Measurements from ENCODE around the gene PPHLN1. TPM values are rescaled to one million over a fixed set of nuclear protein-coding genes. Genes with fewer than 3 reads are reported as not detected.

Gene PPHLN1
- polyA plus RNA-seq, 3 donors = 60.6 to 75.3 (median 66.9) TPM

DNA sequence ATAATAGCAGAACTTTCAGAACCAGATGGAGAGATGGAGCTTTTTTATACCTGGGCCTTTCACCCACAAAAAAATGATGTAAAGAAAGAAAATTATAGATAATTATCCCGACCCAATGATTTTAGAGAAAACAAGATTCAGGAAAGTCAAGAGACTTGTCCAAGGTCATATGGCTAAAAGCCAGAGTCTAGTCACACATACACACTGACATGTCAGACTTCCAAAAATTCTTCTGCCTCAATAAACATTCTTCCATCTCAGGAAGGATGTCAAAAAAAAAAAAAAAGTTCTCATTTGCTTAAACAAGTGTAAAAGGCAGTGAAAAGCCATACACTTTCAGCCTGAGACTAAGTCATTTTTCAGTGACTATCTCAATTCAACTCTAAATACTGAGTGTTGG is 147.6 kb downstream of the PPHLN1 start:
- DNase-seq = no peak

DNA sequence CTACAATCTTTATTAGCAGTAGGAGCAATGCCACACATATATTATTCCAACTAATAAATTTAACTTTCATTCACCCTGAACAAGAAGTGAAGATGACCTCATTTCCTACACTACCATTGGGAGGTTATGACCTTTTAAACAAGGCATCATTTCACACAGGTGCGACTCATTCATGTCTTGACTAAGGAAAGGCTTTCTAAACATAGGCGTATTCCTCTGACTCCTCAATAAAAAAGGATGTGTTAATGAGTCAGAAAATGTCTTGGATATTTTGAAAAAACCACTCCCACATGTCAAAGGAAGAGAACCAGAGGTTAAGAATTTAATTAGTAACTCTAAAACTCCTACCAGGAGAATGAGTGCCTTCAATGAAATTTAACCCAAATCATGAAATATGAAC is 148.4 kb downstream of the PPHLN1 start:
- DNase-seq = no peak

DNA sequence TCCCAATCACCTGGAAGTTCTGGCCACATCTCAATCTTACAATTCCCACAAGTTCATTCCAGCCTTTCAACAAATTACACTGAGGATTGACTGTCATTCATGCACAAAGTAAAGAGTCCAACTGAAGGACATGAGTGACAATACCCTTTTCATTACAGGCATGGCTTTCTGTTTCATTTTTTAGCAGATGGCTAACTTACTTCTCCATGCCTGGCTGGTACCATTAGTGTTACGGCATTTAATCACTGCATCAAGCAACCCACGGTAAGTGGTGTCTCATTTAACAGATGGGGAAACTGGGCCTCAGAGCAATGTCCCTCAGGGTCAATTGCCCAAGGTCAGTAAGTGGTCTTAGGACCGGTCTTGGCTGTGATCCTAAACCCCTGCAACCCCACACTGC is 149.1 kb downstream of the PPHLN1 start:
- no peak for DNase-seq

DNA sequence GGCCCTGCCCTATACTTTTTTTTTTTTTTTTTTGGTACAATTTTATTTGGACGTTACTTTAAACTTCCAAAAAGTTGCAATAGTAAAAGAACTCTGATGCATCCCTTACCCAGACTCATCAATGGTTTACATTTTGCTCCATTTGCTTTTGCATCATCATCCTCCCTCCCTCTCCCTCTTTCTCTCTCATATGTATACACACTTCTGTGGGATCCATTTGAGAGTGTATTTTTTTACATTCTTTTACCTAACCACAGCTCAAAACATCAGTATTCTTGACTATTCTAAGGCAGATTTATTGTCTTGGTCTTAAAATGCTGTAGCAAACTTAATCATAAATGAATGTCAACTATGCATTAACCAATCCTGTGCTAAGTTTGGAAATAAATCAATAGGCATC is 152.0 kb downstream of the PPHLN1 start:
- DNase-seq = no peak

DNA sequence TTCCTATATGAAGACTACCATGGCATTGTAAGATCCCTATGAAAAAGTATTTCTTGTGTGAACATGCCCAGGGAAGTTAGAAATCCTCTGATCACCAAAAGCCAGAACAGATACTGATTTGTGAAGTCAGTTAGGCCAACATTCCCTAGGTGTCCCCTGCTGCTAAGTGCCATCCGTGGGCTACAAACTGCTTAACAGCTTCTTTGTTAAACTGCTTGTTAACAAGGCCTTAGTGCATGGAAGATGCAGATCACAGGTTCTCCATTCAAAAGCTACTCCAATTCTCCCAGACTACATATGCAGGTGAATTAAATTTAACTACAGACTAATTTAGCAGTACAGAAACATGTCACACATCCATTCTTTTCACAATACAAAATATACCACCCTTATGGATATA is 155.4 kb downstream of the PPHLN1 start:
- no peak for DNase-seq

DNA sequence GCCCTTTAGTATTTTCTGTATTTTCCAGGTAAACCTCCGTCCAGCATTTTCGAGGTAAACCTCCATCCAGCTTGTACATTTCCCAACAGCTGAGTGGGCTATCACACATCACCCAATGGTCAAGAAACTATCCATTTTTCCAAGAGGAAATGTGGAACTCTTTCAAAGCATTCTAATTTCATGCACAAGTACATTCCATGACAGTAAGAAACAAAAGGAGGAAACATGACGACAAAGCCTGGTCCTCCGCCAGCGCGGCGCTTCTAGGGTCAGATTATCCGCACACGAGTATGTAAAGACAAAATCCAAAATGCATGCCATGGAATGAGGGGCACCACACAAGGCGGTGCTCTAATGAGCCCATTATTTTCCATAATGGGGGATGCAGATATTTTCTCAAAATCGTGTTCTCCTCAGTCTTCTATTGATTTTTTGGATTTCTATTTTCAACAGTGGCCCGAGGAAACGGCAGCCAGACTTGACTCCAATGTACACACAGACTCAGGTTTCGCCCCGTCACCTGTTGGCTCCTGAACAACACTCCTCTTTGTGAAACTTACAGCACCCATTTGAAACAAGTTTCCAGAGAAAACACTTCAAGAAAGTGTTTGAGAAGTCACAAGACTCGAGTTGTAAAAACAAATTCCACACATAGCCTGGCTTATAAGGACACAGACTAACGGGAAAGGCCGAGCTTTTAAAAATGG is 156.2 kb downstream of the PPHLN1 start:
- no peak for DNase-seq

DNA sequence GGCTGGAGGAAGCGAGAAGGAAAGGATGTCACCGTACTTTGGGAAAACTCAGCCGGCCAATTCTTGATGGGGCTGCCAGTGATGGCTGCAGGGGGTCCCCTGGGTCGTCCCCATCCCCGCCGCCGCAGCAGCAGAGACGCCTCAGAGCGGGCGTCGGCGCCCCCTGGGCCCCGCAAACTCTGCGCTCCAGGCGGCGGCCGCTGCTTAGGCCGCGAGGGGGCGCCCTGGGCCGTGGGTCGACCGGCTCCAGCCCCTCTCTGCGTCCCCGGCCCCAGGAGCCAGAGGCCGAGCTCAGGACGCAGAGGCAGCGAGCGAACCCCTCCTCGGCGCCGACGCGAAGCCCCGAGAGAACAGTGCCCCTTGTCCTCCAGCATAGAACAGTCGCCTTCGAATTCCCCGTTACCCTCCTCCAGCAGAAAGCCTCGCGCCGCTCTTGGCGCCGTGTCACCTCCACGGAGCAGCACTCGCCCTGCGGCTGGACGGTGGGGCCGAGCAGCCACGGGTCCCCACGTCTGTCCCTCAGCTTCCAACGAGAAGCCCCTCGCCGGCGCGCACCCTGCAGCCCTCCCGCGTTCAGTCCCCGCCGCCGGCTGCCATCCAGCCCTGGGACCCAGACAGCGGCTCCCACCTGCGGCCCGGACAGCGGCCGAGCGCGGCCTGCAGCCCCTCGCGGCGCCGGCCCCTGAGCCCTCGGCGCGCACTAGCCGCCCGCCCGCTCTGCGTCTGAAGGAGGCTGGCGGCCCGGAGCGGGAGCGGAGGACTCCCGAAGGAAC is 157.0 kb downstream of the PPHLN1 start:
- DNase-seq = peak; percentile 85

DNA sequence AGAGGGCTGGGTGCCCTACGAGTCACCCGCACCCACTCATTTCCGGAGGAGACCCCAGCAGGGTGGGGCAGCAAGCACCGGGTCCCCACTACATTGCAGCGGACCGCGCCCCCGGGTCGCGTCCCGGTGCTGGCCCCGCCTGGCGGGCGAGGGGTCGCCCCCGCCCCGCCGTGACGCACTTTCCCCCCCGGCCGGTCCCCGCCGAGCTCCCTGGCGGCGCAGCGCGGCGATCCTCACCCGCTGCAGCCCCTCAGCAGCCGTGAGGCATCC is 157.5 kb downstream of the PPHLN1 start:
- no peak for DNase-seq

DNA sequence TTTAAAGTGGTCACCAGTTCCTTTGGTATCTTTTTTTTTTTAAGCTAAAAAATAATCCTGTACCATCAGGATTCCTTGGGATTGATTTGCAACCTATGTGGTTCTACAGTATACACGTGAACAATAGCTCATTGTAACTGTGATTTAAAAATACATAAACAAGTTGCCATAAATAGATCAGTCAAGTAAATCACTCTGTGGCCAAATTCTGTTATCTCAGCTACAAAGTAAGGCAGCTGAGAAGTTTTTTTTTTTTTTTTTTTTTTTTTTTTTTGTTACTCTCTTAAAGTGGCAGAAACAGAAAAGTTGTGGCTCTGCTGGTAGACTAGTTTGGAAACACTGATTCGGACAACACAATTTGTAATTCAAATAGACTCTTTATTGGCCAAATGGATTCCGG is 159.0 kb downstream of the PPHLN1 start:
- no peak for DNase-seq

DNA sequence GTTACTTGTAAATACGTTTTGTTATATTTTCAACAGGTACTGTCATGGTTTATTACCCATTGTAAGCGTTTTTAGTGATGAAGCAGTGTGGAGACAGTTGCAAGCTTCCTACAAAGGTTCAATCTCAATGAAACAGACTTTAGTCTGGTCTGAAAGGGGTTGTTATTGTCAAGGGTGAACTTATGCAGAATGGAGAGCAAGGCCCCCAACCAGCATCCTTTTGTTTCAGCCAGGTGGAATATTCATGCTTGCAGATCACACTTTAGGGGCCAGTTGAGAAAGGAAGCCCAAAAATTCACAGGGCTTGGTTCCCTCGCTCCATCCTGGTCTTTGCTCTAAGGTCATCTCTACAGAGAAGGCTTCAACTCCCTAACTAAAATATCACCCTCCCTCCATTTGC is 159.9 kb downstream of the PPHLN1 start:
- no peak for DNase-seq

DNA sequence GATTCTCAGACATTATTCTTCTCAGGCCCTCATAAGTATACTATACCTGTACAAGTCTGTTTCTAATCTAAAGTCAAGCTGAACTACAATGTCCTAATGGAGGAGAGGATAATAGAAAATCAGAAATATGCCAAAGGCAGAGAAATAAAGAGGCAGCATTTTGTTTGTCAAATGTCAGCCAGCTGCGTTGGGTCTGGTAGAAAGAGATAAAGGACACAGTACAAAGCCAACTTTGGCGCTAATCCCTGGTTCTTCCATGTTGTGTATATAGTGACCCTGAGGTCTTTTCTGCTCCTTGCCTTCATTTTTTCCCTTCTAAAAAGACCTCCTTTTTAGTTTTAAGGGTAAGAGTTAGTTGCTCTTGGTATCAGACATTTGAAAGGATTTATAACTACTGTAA is 160.4 kb downstream of the PPHLN1 start:
- DNase-seq = no peak

DNA sequence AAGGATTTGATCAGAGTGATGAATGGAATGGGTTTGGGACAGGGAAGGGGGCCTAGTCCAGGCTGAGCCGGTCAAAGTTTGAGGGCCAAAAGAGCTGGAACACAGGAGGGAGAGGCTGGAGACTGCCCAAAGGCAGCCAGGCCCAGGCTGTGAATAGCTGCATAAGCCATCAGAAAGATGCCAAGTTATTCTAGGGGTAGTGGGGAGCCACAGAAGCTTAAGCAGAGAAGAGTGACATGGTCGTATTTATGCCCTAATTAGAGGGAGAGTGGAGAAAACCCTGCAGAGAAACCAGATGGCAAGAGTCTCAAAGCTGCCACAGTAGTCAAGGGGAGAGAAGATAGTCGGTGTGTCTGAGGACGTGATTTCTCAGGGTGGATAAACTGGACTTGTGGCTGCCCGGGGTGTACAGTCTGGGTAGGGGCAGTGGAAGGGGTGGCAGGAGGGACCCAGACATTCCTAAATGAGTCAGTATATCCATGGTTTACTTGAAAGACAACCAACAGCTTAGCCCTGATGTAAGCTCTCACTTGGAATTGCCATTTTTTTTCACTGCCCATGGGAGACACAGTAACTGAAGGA is 164.4 kb downstream of the PPHLN1 start:
- no peak for DNase-seq

Other genes with a start within 250 kb of the PPHLN1 start
- gene GXYLT1, start 181.3 kb upstream of the PPHLN1 start, polyA plus RNA-seq (ENCODE audit: insufficient read length in 3 of 3) = 10 to 100 TPM; 25.8 to 28.0 (median 27.0) TPM
- gene YAF2, start 87.9 kb upstream of the PPHLN1 start, polyA plus RNA-seq (ENCODE audit: insufficient read length in 3 of 3) = 10 to 100 TPM; 24.7 to 27.4 (median 25.5) TPM
- gene ZCRB1, start 73 bp upstream of the PPHLN1 start, polyA plus RNA-seq (ENCODE audit: insufficient read length in 3 of 3) = 100 to 1,000 TPM in 2 of 3 donors, 10 to 100 TPM in 1; 90.5 to 104 (median 101) TPM